HG02943 (cell line): ENCODE measurements around the gene GIT1.

Experiments
- ATAC-seq: cut with Tn5 transposase; IDR thresholded peaks from one replicate; pipeline ENCODE4 v1.9.1; 2021; ENCODE audit warnings: mild to moderate bottlenecking, low read depth, moderate library complexity; ENCODE audit not compliant: unreplicated experiment

The GIT1 gene

GRCh38 chr17:29581583-29582253 is 7.7 kb downstream of the GIT1 start:
- ATAC-seq = no peak

GRCh38 chr17:29579866-29580771 is 9.3 kb downstream of the GIT1 start:
- no peak for ATAC-seq

- ATAC-seq = no peak
These were observed 10.6 kb downstream of the GIT1 start for GRCh38 chr17:29578626-29579485.

- no peak for ATAC-seq
These were observed 11.8 kb downstream of the GIT1 start for GRCh38 chr17:29577385-29578211.

GRCh38 chr17:29577001-29577370 is 12.5 kb downstream of the GIT1 start:
- no peak for ATAC-seq

- no peak for ATAC-seq
These were observed 13.0 kb downstream of the GIT1 start for GRCh38 chr17:29576214-29577000.

GRCh38 chr17:29575511-29576213 is 13.8 kb downstream of the GIT1 start:
- ATAC-seq = no peak

GRCh38 chr17:29574732-29575510 is 14.5 kb downstream of the GIT1 start:
- ATAC-seq = no peak

- ATAC-seq = no peak
These were observed 15.3 kb downstream of the GIT1 start for GRCh38 chr17:29573871-29574731.

- no peak for ATAC-seq
These were observed 15.9 kb downstream of the GIT1 start for GRCh38 chr17:29573558-29573869.

GRCh38 chr17:29572691-29573557 is 16.5 kb downstream of the GIT1 start:
- ATAC-seq = no peak

GRCh38 chr17:29571883-29572681 is 17.4 kb downstream of the GIT1 start:
- no peak for ATAC-seq

- no peak for ATAC-seq
These were observed 18.0 kb downstream of the GIT1 start for GRCh38 chr17:29571486-29571882.

- ATAC-seq = no peak
These were observed 18.9 kb downstream of the GIT1 start for GRCh38 chr17:29570521-29570920.

GRCh38 chr17:29569245-29569950 is 20.1 kb downstream of the GIT1 start:
- ATAC-seq = no peak
